ENCODE measurements around the gene BORCS8.

- TF ChIP-seq CTCF (IDR thresholded peaks at IDR 0.05), result no peak
- TF ChIP-seq POLR2A (IDR thresholded peaks at IDR 0.05), result no peak
Observed at GRCh38 chr19:19181488-19181998, 10.4 kb downstream of the BORCS8 start.

Data from Peyer's patch (tissue), 4 donors.